ENCODE measurements around the gene TIPRL.

Gene TIPRL

GRCh38 chr1:168245042-168245441 is 66.3 kb downstream of the TIPRL start:
- Histone ChIP-seq H3K4me1 (ENCODE audit: low read depth, poor library complexity, severe bottlenecking) (no peaks in the 10 kb centered on the region), H3K36me3 (ENCODE audit: insufficient read depth) (no peaks in the 10 kb centered on the region; the same call in 1 of the 2 replicates), H3K27me3 (ENCODE audit: insufficient read depth, low read depth) (no peaks in the 10 kb centered on the region), H3K9ac (no peak overlapping the region), H3K4me3 (IDR thresholded peaks at IDR 0.05; ENCODE audit: insufficient read depth, low read depth, low read length) (no peak overlapping the region), H2AFZ (ENCODE audit: low read depth) (no peak overlapping the region), H3K4me2 (no peak overlapping the region), H3K79me2 (ENCODE audit: insufficient read depth, low read depth) (peaks cover 6% of the 10 kb centered on the region; the same call in 1 of the 2 replicates), H3K27ac (no peak overlapping the region), H4K20me1 (ENCODE audit: insufficient read depth) (no peaks in the 10 kb centered on the region)
- no peak for TF ChIP-seq CTCF (conservative IDR thresholded peaks at IDR 0.05; ENCODE audit: low read depth, low read length)

GRCh38 chr1:168246506-168246905 is 67.7 kb downstream of the TIPRL start:
- Histone ChIP-seq H3K27ac (no peak overlapping the region), H3K79me2 (ENCODE audit: insufficient read depth, low read depth) (peaks cover 6% of the 10 kb centered on the region; the same call in 1 of the 2 replicates), H4K20me1 (ENCODE audit: insufficient read depth) (no peaks in the 10 kb centered on the region), H3K4me1 (ENCODE audit: low read depth, poor library complexity, severe bottlenecking) (no peaks in the 10 kb centered on the region), H3K9ac (no peak overlapping the region), H3K4me2 (no peak overlapping the region), H3K4me3 (IDR thresholded peaks at IDR 0.05; ENCODE audit: insufficient read depth, low read depth, low read length) (no peak overlapping the region), H3K27me3 (ENCODE audit: insufficient read depth, low read depth) (no peaks in the 10 kb centered on the region), H2AFZ (ENCODE audit: low read depth) (no peak overlapping the region), H3K36me3 (ENCODE audit: insufficient read depth) (no peaks in the 10 kb centered on the region; the same call in 1 of the 2 replicates)
- TF ChIP-seq CTCF (conservative IDR thresholded peaks at IDR 0.05; ENCODE audit: low read depth, low read length): no peak
